Chondrocyte (in vitro differentiated cells): Measurements from ENCODE around the gene MED13L. TPM values are rescaled to one million over a fixed set of nuclear protein-coding genes. Genes with fewer than 3 reads are reported as not detected.
A peak's percentile ranks its signal among the peaks of the same experiment; 100 is the strongest.

Experiments used
- DNase-seq: peaks from one replicate; pipeline ENCODE4 v3.0.0; 2021; ENCODE audit warnings: mixed read lengths, low spot score
- H3K27ac Mint-ChIP-seq: one replicate; pipeline ENCODE4 v1.8.0; 2021; ENCODE audit warnings: mild to moderate bottlenecking, moderate library complexity, mixed read lengths; ENCODE audit not compliant: unreplicated experiment
- H3K27me3 Mint-ChIP-seq: 2 replicates; pipeline ENCODE4 v1.8.0; 2021; ENCODE audit warnings: low read depth, mixed read lengths
- H3K36me3 Mint-ChIP-seq: 2 replicates; pipeline ENCODE4 v1.8.0; 2021; ENCODE audit warnings: low read depth, mixed read lengths
- H3K4me1 Mint-ChIP-seq: 2 replicates; pipeline ENCODE4 v1.8.0; 2021; ENCODE audit warnings: low read depth, mild to moderate bottlenecking, mixed read lengths
- H3K4me3 Mint-ChIP-seq: one replicate; pipeline ENCODE4 v1.8.0; 2021; ENCODE audit warnings: mild to moderate bottlenecking, moderate library complexity, mixed read lengths; ENCODE audit not compliant: unreplicated experiment
- H3K9me3 Mint-ChIP-seq: 2 replicates; pipeline ENCODE4 v1.8.0; 2021; ENCODE audit warnings: low read depth, mixed read lengths
- total RNA-seq: library from RNA; stranded (reverse); gene quantifications from 3 replicates; pipeline ENCODE4 v1.2.1, GENCODE V29; 2021
- TF ChIP-seq, protein P1 (sequence below): fragments of 200-600 bp; sonication (generic); IDR thresholded peaks from 2 replicates; pipeline ENCODE4 v1.5.0; 2021; ENCODE audit warnings: antibody characterized with exemption, mild to moderate bottlenecking, moderate library complexity

MED13L gene
- total RNA-seq, 1 donor from 2014 or later = 162 TPM

DNA sequence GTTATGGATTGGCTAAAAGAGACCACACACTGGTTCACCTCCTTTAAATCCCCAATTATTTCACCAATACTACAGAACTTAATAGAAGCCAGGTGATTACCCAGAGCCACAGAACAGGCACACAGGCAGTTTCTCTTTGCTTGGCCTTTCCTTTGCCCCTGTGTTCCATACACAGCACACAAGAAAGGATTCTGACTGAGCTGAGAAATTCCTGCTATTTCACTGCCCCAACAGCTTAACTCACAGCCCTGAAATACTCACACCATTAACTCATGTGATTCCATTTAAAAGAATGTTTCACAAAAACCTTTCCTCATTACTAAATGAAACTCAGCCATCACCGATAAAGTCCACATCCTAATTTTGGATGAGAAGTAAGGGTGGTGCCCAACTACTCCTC, 133.6 kb downstream of the MED13L start:
- Mint-ChIP-seq H3K27ac (peak overlapping the region; percentile 99), H3K36me3 (peaks cover 1% of the 10 kb centered on the region), H3K9me3 (no peaks in the 10 kb centered on the region), H3K4me1 (peaks cover 82% of the 10 kb centered on the region), H3K4me3 (peak overlapping the region; percentile 58), H3K27me3 (no peaks in the 10 kb centered on the region)
- TF ChIP-seq, protein P1, sequence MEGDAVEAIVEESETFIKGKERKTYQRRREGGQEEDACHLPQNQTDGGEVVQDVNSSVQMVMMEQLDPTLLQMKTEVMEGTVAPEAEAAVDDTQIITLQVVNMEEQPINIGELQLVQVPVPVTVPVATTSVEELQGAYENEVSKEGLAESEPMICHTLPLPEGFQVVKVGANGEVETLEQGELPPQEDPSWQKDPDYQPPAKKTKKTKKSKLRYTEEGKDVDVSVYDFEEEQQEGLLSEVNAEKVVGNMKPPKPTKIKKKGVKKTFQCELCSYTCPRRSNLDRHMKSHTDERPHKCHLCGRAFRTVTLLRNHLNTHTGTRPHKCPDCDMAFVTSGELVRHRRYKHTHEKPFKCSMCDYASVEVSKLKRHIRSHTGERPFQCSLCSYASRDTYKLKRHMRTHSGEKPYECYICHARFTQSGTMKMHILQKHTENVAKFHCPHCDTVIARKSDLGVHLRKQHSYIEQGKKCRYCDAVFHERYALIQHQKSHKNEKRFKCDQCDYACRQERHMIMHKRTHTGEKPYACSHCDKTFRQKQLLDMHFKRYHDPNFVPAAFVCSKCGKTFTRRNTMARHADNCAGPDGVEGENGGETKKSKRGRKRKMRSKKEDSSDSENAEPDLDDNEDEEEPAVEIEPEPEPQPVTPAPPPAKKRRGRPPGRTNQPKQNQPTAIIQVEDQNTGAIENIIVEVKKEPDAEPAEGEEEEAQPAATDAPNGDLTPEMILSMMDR = no peak
- DNase-seq = no peak

GRCh38 chr12:116142936-116143898, 134.3 kb downstream of the MED13L start:
- Mint-ChIP-seq H3K4me3 (peak overlapping the region; percentile 58), H3K36me3 (peaks cover 1% of the 10 kb centered on the region), H3K4me1 (peaks cover 84% of the 10 kb centered on the region), H3K9me3 (no peaks in the 10 kb centered on the region), H3K27me3 (no peaks in the 10 kb centered on the region), H3K27ac (peak overlapping the region; percentile 99)
- TF ChIP-seq, protein P1 = no peak
- no peak for DNase-seq

GRCh38 chr12:116141833-116142162, 135.7 kb downstream of the MED13L start:
- no peaks in the 10 kb centered on the region for H3K9me3 Mint-ChIP-seq
- DNase-seq = no peak
- peaks cover 1% of the 10 kb centered on the region for H3K36me3 Mint-ChIP-seq
- H3K4me1 Mint-ChIP-seq = peaks cover 88% of the 10 kb centered on the region
- H3K27ac Mint-ChIP-seq = peak overlapping the region; percentile 80
- H3K4me3 Mint-ChIP-seq = no peak overlapping the region
- TF ChIP-seq, protein P1 = no peak
- no peaks in the 10 kb centered on the region for H3K27me3 Mint-ChIP-seq

DNA sequence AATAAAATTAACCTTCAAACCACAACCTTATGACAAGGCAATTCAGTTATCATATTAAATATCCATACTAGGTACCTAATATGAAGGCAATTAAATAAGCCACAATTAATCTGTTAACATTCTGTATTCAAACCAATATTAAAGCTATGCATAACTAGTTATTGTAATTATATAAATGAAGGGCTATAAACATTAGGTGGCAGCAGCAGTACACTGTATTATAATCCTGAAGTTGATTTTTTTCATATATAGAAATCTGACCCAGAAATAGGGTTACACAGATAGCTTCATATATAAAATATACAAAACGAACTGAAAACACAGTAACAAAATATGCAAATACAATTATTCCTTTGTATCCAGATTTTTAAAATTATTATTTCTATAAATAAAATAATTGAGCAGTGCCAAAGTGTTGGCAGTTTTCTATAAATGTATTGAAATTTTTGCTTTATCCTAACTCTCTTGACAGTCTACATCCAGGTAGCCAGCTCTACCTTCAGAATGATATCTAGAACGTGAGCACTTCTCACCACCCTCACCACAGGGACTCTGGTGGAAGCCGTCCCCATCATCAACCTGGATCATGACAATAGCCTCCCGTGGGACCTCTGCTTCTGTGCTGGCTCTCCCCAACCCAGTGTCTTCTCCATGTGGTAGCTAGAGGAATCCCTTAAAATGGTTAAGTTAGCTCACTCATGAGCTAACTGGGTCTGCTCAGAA, 136.2 kb downstream of the MED13L start:
- H3K4me3 Mint-ChIP-seq = no peak overlapping the region
- peaks cover 90% of the 10 kb centered on the region for H3K4me1 Mint-ChIP-seq
- no peaks in the 10 kb centered on the region for H3K27me3 Mint-ChIP-seq
- no peaks in the 10 kb centered on the region for H3K9me3 Mint-ChIP-seq
- peak overlapping the region; percentile 80 for H3K27ac Mint-ChIP-seq
- TF ChIP-seq, protein P1 = peak; percentile 79
- H3K36me3 Mint-ChIP-seq = peaks cover 1% of the 10 kb centered on the region
- DNase-seq = no peak

GRCh38 chr12:116140529-116140928, 137.0 kb downstream of the MED13L start:
- Mint-ChIP-seq H3K27ac (peak overlapping the region; percentile 78), H3K4me3 (no peak overlapping the region), H3K27me3 (no peaks in the 10 kb centered on the region), H3K9me3 (no peaks in the 10 kb centered on the region), H3K36me3 (no peaks in the 10 kb centered on the region), H3K4me1 (peaks cover 90% of the 10 kb centered on the region)
- no peak for DNase-seq
- TF ChIP-seq, protein P1 = no peak
